ENCODE data around the gene NDUFA6. TPM values are rescaled to one million over a fixed set of nuclear protein-coding genes. Genes with fewer than 3 reads are reported as not detected.

Gene NDUFA6
- total and polyA plus RNA-seq, 2 of the 13 experiments (the other 11 are each of a cell fraction or from before 2014, with no cell fraction given): 68.5 to 87.8 TPM

- peak; percentile 78; the same call in 1 of the 2 replicates for TF ChIP-seq FOXJ3 (CRISPR knock-in tag; IDR thresholded peaks at IDR 0.05; ENCODE audit: borderline replicate concordance)
- no peak for TF ChIP-seq SKI (IDR thresholded peaks at IDR 0.05; ENCODE audit: partially characterized antibody)
- peak; percentile 51; the same call in 1 of the 2 replicates for TF ChIP-seq HIC2 (CRISPR knock-in tag; IDR thresholded peaks at IDR 0.05; ENCODE audit: low read depth)
- peak; percentile 82; the same call in 1 of the 2 replicates for TF ChIP-seq ZNF788 (CRISPR knock-in tag; IDR thresholded peaks at IDR 0.05; ENCODE audit: borderline replicate concordance)
- TF ChIP-seq MBNL3 (CRISPR knock-in tag; conservative IDR thresholded peaks at IDR 0.05): no peak
- peak; percentile 91 for TF ChIP-seq ZSCAN21 (CRISPR knock-in tag; IDR thresholded peaks at IDR 0.05; ENCODE audit: borderline replicate concordance)
- TF ChIP-seq ZHX1 (CRISPR knock-in tag; IDR thresholded peaks at IDR 0.05; ENCODE audit: low read depth): peak; percentile 87
- peak; percentile 96; the same call in 1 of the 2 replicates for TF ChIP-seq ZFP36L1 (CRISPR knock-in tag; IDR thresholded peaks at IDR 0.05)
- TF ChIP-seq ZNF432 (CRISPR knock-in tag; IDR thresholded peaks at IDR 0.05; ENCODE audit: borderline replicate concordance): no peak
- TF ChIP-seq SMAD9 (CRISPR knock-in tag; IDR thresholded peaks at IDR 0.05): peak; percentile 84
- peak; percentile 87; the same call in 1 of the 2 replicates for TF ChIP-seq ZNF607 (CRISPR knock-in tag; IDR thresholded peaks at IDR 0.05; ENCODE audit: borderline replicate concordance)
- TF ChIP-seq SMC3 (IDR thresholded peaks at IDR 0.05; ENCODE audit: low read length): peak; percentile 85; the same call in 1 of the 2 replicates
- TF ChIP-seq HMG20A (CRISPR knock-in tag; IDR thresholded peaks at IDR 0.05; ENCODE audit: borderline replicate concordance): no peak
- TF ChIP-seq HOXA9 (CRISPR knock-in tag; IDR thresholded peaks at IDR 0.05; ENCODE audit: borderline replicate concordance): no peak; the same call in 1 of the 2 replicates
- peak; percentile 93 for TF ChIP-seq ZNF619 (CRISPR knock-in tag; IDR thresholded peaks at IDR 0.05)
- no peak; the same call in 1 of the 2 replicates for TF ChIP-seq REXO4 (CRISPR knock-in tag; IDR thresholded peaks at IDR 0.05; ENCODE audit: borderline replicate concordance)
- no peak for TF ChIP-seq ZNF362 (CRISPR knock-in tag; IDR thresholded peaks at IDR 0.05; ENCODE audit: borderline replicate concordance)
- peak; percentile 55; the same call in 1 of the 2 replicates for TF ChIP-seq CBFB (CRISPR knock-in tag; IDR thresholded peaks at IDR 0.05)
- no peak; the same call in 1 of the 2 replicates for TF ChIP-seq ZFP37 (CRISPR knock-in tag; IDR thresholded peaks at IDR 0.05; ENCODE audit: borderline replicate concordance)
- TF ChIP-seq ATF7-NPFF (CRISPR knock-in tag; IDR thresholded peaks at IDR 0.05; ENCODE audit: low read depth): peak; percentile 45; the same call in 1 of the 2 replicates
- TF ChIP-seq FOXA3 (CRISPR knock-in tag; IDR thresholded peaks at IDR 0.05): peak; percentile 40; the same call in 1 of the 2 replicates
These were observed at the start of gene NDUFA6 (continued) for GRCh38 chr22:42090596-42091454.

Measured in HepG2 (cell line).